ENCODE measurements around the gene PTH2R. TPM values are rescaled to one million over a fixed set of nuclear protein-coding genes. Genes with fewer than 3 reads are reported as not detected.
A peak's percentile ranks its signal among the peaks of the same experiment; 100 is the strongest.

PTH2R gene
- total and polyA plus RNA-seq, 9 of the 15 experiments (the other 6 are each of a cell fraction or from before 2014, with no cell fraction given) = 2.7 to 8.8 (median 4.2) TPM

DNA sequence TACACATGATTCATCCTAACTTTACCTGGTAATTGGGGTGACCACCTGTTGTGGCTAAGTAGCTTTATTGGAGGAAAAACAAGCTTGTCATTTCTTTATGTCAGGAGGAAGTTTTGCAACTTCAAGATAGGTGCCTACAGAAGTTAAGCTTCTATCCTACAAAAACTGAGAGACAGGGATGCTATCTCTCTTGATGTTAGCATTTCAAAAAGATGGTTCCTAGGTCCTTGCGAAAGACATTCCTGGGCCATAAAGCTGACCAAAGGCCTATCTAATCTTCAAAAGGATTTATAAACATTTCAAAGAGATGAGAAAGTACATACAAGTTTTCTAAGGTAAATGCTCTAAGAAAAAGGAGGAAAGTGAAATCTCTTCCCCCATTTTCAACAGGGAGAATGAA lies 61.0 kb downstream of the PTH2R start:
- WGBS (ENCODE audit: insufficient coverage, low coverage, missing lambda C conversion rate) = 80% methylated on average over 1 of the region's 1 CpG
- in situ Hi-C loops (cut with MboI) (loop anchor here (5.0 kb wide), 1 partner anchor 610 kb away; no protein-coding TSS in a partner anchor), intact Hi-C loops (cut with micrococcal nuclease) (loop anchor here (5.0 kb wide), 2 partner anchors 315 to 865 kb away; no protein-coding TSS in a partner anchor)
- Histone ChIP-seq H3K27ac (ENCODE audit: extremely low read depth, low read depth, low read length) (no peak overlapping the region), H3K9me3 (replicated peaks; ENCODE audit: control insufficient read depth, insufficient read depth, low read depth, low read length) (no peaks in the 10 kb centered on the region), H3K4me2 (ENCODE audit: insufficient read depth, low read length) (no peak overlapping the region), H3K79me2 (ENCODE audit: control insufficient read depth, insufficient read depth, low read length) (no peaks in the 10 kb centered on the region), H3K27me3 (ENCODE audit: control insufficient read depth in 2 of 2, insufficient read depth in 2 of 2, low read length in 2 of 2) (no peaks in the 10 kb centered on the region), H2AFZ (ENCODE audit: low read depth, low read length) (no peak overlapping the region), H3K4me3 (no peak overlapping the region), H3K36me3 (ENCODE audit: control insufficient read depth, insufficient read depth, low read length) (no peaks in the 10 kb centered on the region), H3K4me1 (replicated peaks in 1 of 2; ENCODE audit: control insufficient read depth in 2 of 2, insufficient read depth in 2 of 2, low read length in 2 of 2) (no peaks in the 10 kb centered on the region), H4K20me1 (replicated peaks; ENCODE audit: control insufficient read depth, insufficient read depth, low read length) (no peaks in the 10 kb centered on the region), H3K9ac (ENCODE audit: insufficient read depth in 1 of 2, low read depth in 2 of 2, low read length in 2 of 2) (no peak overlapping the region), H3K9me1 (ENCODE audit: control insufficient read depth, insufficient read depth, low read length) (no peaks in the 10 kb centered on the region)
- POLR2A ChIA-PET = no interaction called here
- no TSS peak for BruUV-seq (replicated peaks)
- no peak for TF ChIP-seq ZNF316 (IDR thresholded peaks at IDR 0.05)
- TF ChIP-seq, protein P1, sequence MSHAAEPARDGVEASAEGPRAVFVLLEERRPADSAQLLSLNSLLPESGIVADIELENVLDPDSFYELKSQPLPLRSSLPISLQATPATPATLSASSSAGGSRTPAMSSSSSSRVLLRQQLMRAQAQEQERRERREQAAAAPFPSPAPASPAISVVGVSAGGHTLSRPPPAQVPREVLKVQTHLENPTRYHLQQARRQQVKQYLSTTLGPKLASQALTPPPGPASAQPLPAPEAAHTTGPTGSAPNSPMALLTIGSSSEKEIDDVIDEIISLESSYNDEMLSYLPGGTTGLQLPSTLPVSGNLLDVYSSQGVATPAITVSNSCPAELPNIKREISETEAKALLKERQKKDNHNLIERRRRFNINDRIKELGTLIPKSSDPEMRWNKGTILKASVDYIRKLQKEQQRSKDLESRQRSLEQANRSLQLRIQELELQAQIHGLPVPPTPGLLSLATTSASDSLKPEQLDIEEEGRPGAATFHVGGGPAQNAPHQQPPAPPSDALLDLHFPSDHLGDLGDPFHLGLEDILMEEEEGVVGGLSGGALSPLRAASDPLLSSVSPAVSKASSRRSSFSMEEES (CRISPR knock-in tag; IDR thresholded peaks at IDR 0.05) = no peak
- TF ChIP-seq CC2D1A (IDR thresholded peaks at IDR 0.05) = no peak
- TF ChIP-seq PRPF4 (IDR thresholded peaks at IDR 0.05; ENCODE audit: insufficient read depth, low read depth, low read length, poor library complexity, severe bottlenecking) = no peak
- ATAC-seq = no peak
- CTCF ChIA-PET (ENCODE audit: low intra/inter-chr PET ratio) = interaction anchor here (0.6 kb wide), 1 partner anchor 1097 kb away, joined by 5 read pairs; no protein-coding TSS in a partner anchor
- no peak for FAIRE-seq
- no peak for DNase-seq (ENCODE audit: extremely low read depth in 1 of 4, low spot score in 3 of 4)

DNA sequence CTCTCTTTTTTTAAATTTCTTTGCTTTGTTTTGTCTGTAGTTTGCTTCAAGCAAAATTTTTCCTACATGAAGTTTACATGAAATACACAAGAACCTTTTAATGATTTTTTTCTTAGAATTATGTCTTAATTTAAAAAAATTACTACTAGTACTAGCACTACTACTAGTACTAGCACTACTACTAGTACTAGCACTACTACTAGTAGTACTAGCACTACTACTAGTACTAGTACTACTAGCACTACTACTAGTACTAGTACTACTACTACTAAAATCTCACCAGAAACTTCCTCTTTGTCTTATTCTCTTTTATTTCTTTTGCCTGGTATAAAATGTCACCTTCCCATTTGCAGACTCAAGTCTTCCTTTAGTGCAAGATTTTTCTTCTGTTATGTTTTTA lies 71.1 kb downstream of the PTH2R start:
- in situ Hi-C loops (cut with MboI) = no loop called here
- BruUV-seq (replicated peaks) = no TSS peak
- CTCF ChIA-PET (ENCODE audit: low intra/inter-chr PET ratio) = no interaction called here

More for the DNA sequence above, 71.1 kb downstream of the PTH2R start:
- Histone ChIP-seq H3K4me3 (no peak overlapping the region), H3K36me3 (ENCODE audit: control insufficient read depth, insufficient read depth, low read length) (no peaks in the 10 kb centered on the region), H3K27ac (ENCODE audit: extremely low read depth, low read depth, low read length) (no peak overlapping the region), H4K20me1 (replicated peaks; ENCODE audit: control insufficient read depth, insufficient read depth, low read length) (no peaks in the 10 kb centered on the region), H3K9ac (ENCODE audit: insufficient read depth in 1 of 2, low read depth in 2 of 2, low read length in 2 of 2) (no peak overlapping the region), H3K4me1 (replicated peaks in 1 of 2; ENCODE audit: control insufficient read depth in 2 of 2, insufficient read depth in 2 of 2, low read length in 2 of 2) (no peaks in the 10 kb centered on the region), H3K9me1 (ENCODE audit: control insufficient read depth, insufficient read depth, low read length) (no peaks in the 10 kb centered on the region), H3K4me2 (ENCODE audit: insufficient read depth, low read length) (no peak overlapping the region), H2AFZ (ENCODE audit: low read depth, low read length) (no peak overlapping the region), H3K27me3 (ENCODE audit: control insufficient read depth in 2 of 2, insufficient read depth in 2 of 2, low read length in 2 of 2) (no peaks in the 10 kb centered on the region), H3K9me3 (replicated peaks; ENCODE audit: control insufficient read depth, insufficient read depth, low read depth, low read length) (peaks cover 1% of the 10 kb centered on the region), H3K79me2 (ENCODE audit: control insufficient read depth, insufficient read depth, low read length) (no peaks in the 10 kb centered on the region)
- ATAC-seq (no peak), FAIRE-seq (no peak), DNase-seq (ENCODE audit: extremely low read depth in 1 of 4, low spot score in 3 of 4) (no peak)
- intact Hi-C loops (cut with micrococcal nuclease) = no loop called here
- POLR2A ChIA-PET = no interaction called here
- TF ChIP-seq GABPB2 (CRISPR knock-in tag; conservative IDR thresholded peaks at IDR 0.05) (no peak), BDP1 (IDR thresholded peaks at IDR 0.05; ENCODE audit: insufficient read depth, insufficient read length) (no peak), ASH1L (IDR thresholded peaks at IDR 0.05; ENCODE audit: borderline replicate concordance, low read depth, partially characterized antibody) (peak; percentile 44), ZNF445 (CRISPR knock-in tag; IDR thresholded peaks at IDR 0.05; ENCODE audit: low read depth) (no peak), ZNF644 (tag; IDR thresholded peaks at IDR 0.05; ENCODE audit: low read depth) (peak; percentile 35; the same call in 1 of the 2 replicates)
